ENCODE results near the gene RAET1E.

Gene RAET1E

GRCh38 chr6:149942461-149942829, 44.5 kb upstream of the RAET1E start:
- Histone ChIP-seq H3K9ac (ENCODE audit: low read length) (no peak overlapping the region), H3K9me3 (replicated peaks; ENCODE audit: insufficient read depth, low read length) (no peaks in the 10 kb centered on the region), H3K4me1 (ENCODE audit: low read length) (0 out of 2 replicates have a peak, but pooled peaks cover 8% of the 10 kb centered on the region), H3K27me3 (replicated peaks; ENCODE audit: insufficient read depth, low read length) (peaks cover 42% of the 10 kb centered on the region), H3K27ac (ENCODE audit: low read length) (no peak overlapping the region), H3F3A (ENCODE audit: insufficient read depth, low read length) (no peaks in the 10 kb centered on the region), H3K79me2 (ENCODE audit: low read length) (no peaks in the 10 kb centered on the region), H3K36me3 (replicated peaks; ENCODE audit: insufficient read depth, low read length) (no peaks in the 10 kb centered on the region), H3K9me2 (replicated peaks; ENCODE audit: insufficient read depth, low read length) (no peaks in the 10 kb centered on the region), H2AFZ (ENCODE audit: low read length) (no peak overlapping the region), H4K20me1 (ENCODE audit: insufficient read depth, low read length) (no peaks in the 10 kb centered on the region), H3K4me2 (ENCODE audit: low read depth, low read length) (no peak overlapping the region), H3K4me3 (ENCODE audit: low read length) (no peak overlapping the region)
- no peak for TF ChIP-seq CTCF (IDR thresholded peaks at IDR 0.05; ENCODE audit: low read length)
- DNase-seq, result no peak

- H3K36me3 ChIP-seq (replicated peaks; ENCODE audit: insufficient read depth, low read length), result no peaks in the 10 kb centered on the region
- H3K79me2 ChIP-seq (ENCODE audit: low read length), result no peaks in the 10 kb centered on the region
- 0 out of 2 replicates have a peak, but pooled peaks cover 8% of the 10 kb centered on the region for H3K4me1 ChIP-seq (ENCODE audit: low read length)
- TF ChIP-seq CTCF (IDR thresholded peaks at IDR 0.05; ENCODE audit: low read length), result no peak
- TF ChIP-seq EZH2phosphoT487 (IDR thresholded peaks at IDR 0.05; ENCODE audit: low read length), result no peak
- no peak for TF ChIP-seq EZH2 (optimal IDR thresholded peaks at IDR 0.05; ENCODE audit: low read depth, low read length)
- no peak within 1 kb of the TSS for H3K27ac ChIP-seq (ENCODE audit: low read length)
- DNase-seq, result no peak
- no peaks in the 10 kb centered on the region for H3F3A ChIP-seq (ENCODE audit: insufficient read depth, low read length)
- H4K20me1 ChIP-seq (ENCODE audit: insufficient read depth, low read length), result no peaks in the 10 kb centered on the region
- H3K4me3 ChIP-seq (ENCODE audit: low read length), result no peak within 1 kb of the TSS
- H3K4me2 ChIP-seq (ENCODE audit: low read depth, low read length), result no peak within 1 kb of the TSS
- H2AFZ ChIP-seq (ENCODE audit: low read length), result no peak within 1 kb of the TSS
- peaks cover 47% of the 10 kb centered on the region for H3K27me3 ChIP-seq (replicated peaks; ENCODE audit: insufficient read depth, low read length)
- H3K9ac ChIP-seq (ENCODE audit: low read length), result no peak within 1 kb of the TSS
- no peaks in the 10 kb centered on the region for H3K9me2 ChIP-seq (replicated peaks; ENCODE audit: insufficient read depth, low read length)
- no peaks in the 10 kb centered on the region for H3K9me3 ChIP-seq (replicated peaks; ENCODE audit: insufficient read depth, low read length)
Observed at GRCh38 chr6:149941583-149942460, 43.9 kb upstream of the RAET1E start, which contains the start of gene ULBP2. Gene ULBP2, plus strand, starts transcription at chr6:149942014. Its CDS starts 59 bp downstream, at chr6:149942073.

- H3F3A ChIP-seq (ENCODE audit: insufficient read depth, low read length), result no peaks in the 10 kb centered on the region
- TF ChIP-seq CTCF (IDR thresholded peaks at IDR 0.05; ENCODE audit: low read length) (no peak), EZH2 (optimal IDR thresholded peaks at IDR 0.05; ENCODE audit: low read depth, low read length) (no peak), EZH2phosphoT487 (IDR thresholded peaks at IDR 0.05; ENCODE audit: low read length) (no peak)
- H3K27me3 ChIP-seq (replicated peaks; ENCODE audit: insufficient read depth, low read length), result peaks cover 56% of the 10 kb centered on the region
- H3K4me2 ChIP-seq (ENCODE audit: low read depth, low read length), result no peak overlapping the region
- H3K4me3 ChIP-seq (ENCODE audit: low read length), result no peak overlapping the region
- no peaks in the 10 kb centered on the region for H3K9me2 ChIP-seq (replicated peaks; ENCODE audit: insufficient read depth, low read length)
- H3K4me1 ChIP-seq (ENCODE audit: low read length), result 0 out of 2 replicates have a peak, but pooled peaks cover 8% of the 10 kb centered on the region
- H3K9me3 ChIP-seq (replicated peaks; ENCODE audit: insufficient read depth, low read length), result no peaks in the 10 kb centered on the region
- no peaks in the 10 kb centered on the region for H4K20me1 ChIP-seq (ENCODE audit: insufficient read depth, low read length)
- no peak overlapping the region for H3K27ac ChIP-seq (ENCODE audit: low read length)
- H3K9ac ChIP-seq (ENCODE audit: low read length), result no peak overlapping the region
- no peaks in the 10 kb centered on the region for H3K79me2 ChIP-seq (ENCODE audit: low read length)
- H3K36me3 ChIP-seq (replicated peaks; ENCODE audit: insufficient read depth, low read length), result no peaks in the 10 kb centered on the region
- no peak for DNase-seq
- no peak overlapping the region for H2AFZ ChIP-seq (ENCODE audit: low read length)
Observed at GRCh38 chr6:149940672-149940982, 42.7 kb upstream of the RAET1E start.
